HepG2 (cell line): ENCODE measurements around the gene COL8A2. TPM values are rescaled to one million over a fixed set of nuclear protein-coding genes. Genes with fewer than 3 reads are reported as not detected.

Experiments
- ARNT2 ChIP-seq: sonication (generic); formaldehyde crosslinking; IDR thresholded peaks from 2 replicates; pipeline ENCODE4 v1.8.0; 2022; ENCODE audit warnings: mild to moderate bottlenecking, low read depth, missing genetic modification reagents, moderate library complexity
- ARNTL ChIP-seq: sonication (generic); formaldehyde crosslinking; IDR thresholded peaks from 2 replicates; pipeline ENCODE4 v1.4.0; 2020; ENCODE audit warnings: mild to moderate bottlenecking, missing genetic modification reagents
- ATM ChIP-seq: fragments of 450-650 bp; IDR thresholded peaks from 2 replicates; pipeline ENCODE4 v1.7.1; 2017; ENCODE audit warnings: mild to moderate bottlenecking, borderline replicate concordance
- CBFB ChIP-seq: sonication (generic); formaldehyde crosslinking; IDR thresholded peaks from 2 replicates; pipeline ENCODE4 v1.4.0; 2020; ENCODE audit warnings: missing genetic modification reagents
- DPF2 ChIP-seq: sonication (generic); formaldehyde crosslinking; IDR thresholded peaks from 2 replicates; pipeline ENCODE4 v1.4.0; 2020; ENCODE audit warnings: mild to moderate bottlenecking, low read depth, missing genetic modification reagents, borderline replicate concordance
- E2F1 ChIP-seq: sonication (generic); formaldehyde crosslinking; IDR thresholded peaks from 2 replicates; pipeline ENCODE4 v1.5.0; 2020; ENCODE audit warnings: missing genetic modification reagents
- GTF2F1 ChIP-seq: fragments of 150-350 bp; IDR thresholded peaks from 2 replicates; pipeline ENCODE4 v1.6.1; 2014; ENCODE audit warnings: low read length
- ISX ChIP-seq: sonication (generic); formaldehyde crosslinking; conservative IDR thresholded peaks from 2 replicates; pipeline ENCODE4 v1.5.0; 2020; ENCODE audit warnings: missing genetic modification reagents
- JARID2 ChIP-seq: sonication (generic); formaldehyde crosslinking; IDR thresholded peaks from 2 replicates; pipeline ENCODE4 v1.8.1; 2023; ENCODE audit warnings: missing genetic modification reagents, inconsistent platforms; ENCODE audit not compliant: insufficient replicate concordance
- KDM6A ChIP-seq: IDR thresholded peaks from 2 replicates; pipeline ENCODE4 v1.6.1; 2016; ENCODE audit warnings: low read depth
- NR0B2 ChIP-seq: sonication (generic); formaldehyde crosslinking; IDR thresholded peaks from 2 replicates; pipeline ENCODE4 v1.4.0; 2020; ENCODE audit warnings: mild to moderate bottlenecking, missing genetic modification reagents
- POLR2AphosphoS5 ChIP-seq: IDR thresholded peaks from 2 replicates; pipeline ENCODE4 v1.6.1; 2012; ENCODE audit warnings: low read depth, low read length
- RAD21 ChIP-seq: fragments of 450-650 bp; formaldehyde crosslinking; IDR thresholded peaks from 2 replicates; pipeline ENCODE4 v1.5.0; 2020; ENCODE audit warnings: mild to moderate bottlenecking
- RELA ChIP-seq: sonication (generic); formaldehyde crosslinking; IDR thresholded peaks from 2 replicates; pipeline ENCODE4 v1.4.0; 2020; ENCODE audit warnings: missing genetic modification reagents
- STAT5B ChIP-seq: sonication (generic); formaldehyde crosslinking; IDR thresholded peaks from 2 replicates; pipeline ENCODE4 v1.4.0; 2020; ENCODE audit warnings: missing genetic modification reagents
- TAF15 ChIP-seq: fragments of 200-400 bp; formaldehyde crosslinking; IDR thresholded peaks from one replicate; pipeline ENCODE4 v1.6.1; 2018; ENCODE audit warnings: mild to moderate bottlenecking, low read depth, low read length; ENCODE audit not compliant: poor library complexity, severe bottlenecking
- TCF7 ChIP-seq: sonication (generic); IDR thresholded peaks from 2 replicates; pipeline ENCODE4 v1.6.1; 2016; ENCODE audit warnings: antibody characterized with exemption, low read depth
- ZFP82 ChIP-seq: sonication (generic); formaldehyde crosslinking; IDR thresholded peaks from 2 replicates; pipeline ENCODE4 v1.5.1; 2020; ENCODE audit warnings: mild to moderate bottlenecking, missing genetic modification reagents, borderline replicate concordance
- ZNF17 ChIP-seq: sonication (generic); formaldehyde crosslinking; IDR thresholded peaks from 2 replicates; pipeline ENCODE4 v1.5.0; 2020; ENCODE audit warnings: mild to moderate bottlenecking, missing genetic modification reagents
- ZNF275 ChIP-seq: sonication (generic); formaldehyde crosslinking; IDR thresholded peaks from 2 replicates; pipeline ENCODE4 v1.8.0; 2022; ENCODE audit warnings: missing genetic modification reagents, mild to moderate bottlenecking, inconsistent platforms, borderline replicate concordance
- ZNF282 ChIP-seq: fragments of 450-650 bp; IDR thresholded peaks from 2 replicates; pipeline ENCODE4 v1.6.1; 2018; ENCODE audit not compliant: partially characterized antibody
- ZNF3 ChIP-seq: IDR thresholded peaks from 2 replicates; pipeline ENCODE4 v1.7.0; 2017; ENCODE audit warnings: inconsistent platforms
- ZNF441 ChIP-seq: sonication (generic); formaldehyde crosslinking; IDR thresholded peaks from 2 replicates; pipeline ENCODE4 v1.7.0; 2021; ENCODE audit warnings: missing genetic modification reagents, borderline replicate concordance
- ZNF589 ChIP-seq: sonication (generic); formaldehyde crosslinking; conservative IDR thresholded peaks from 2 replicates; pipeline ENCODE4 v1.8.0; 2022; ENCODE audit warnings: mild to moderate bottlenecking, moderate library complexity, missing genetic modification reagents
- ZNF607 ChIP-seq: sonication (generic); formaldehyde crosslinking; IDR thresholded peaks from 2 replicates; pipeline ENCODE4 v1.5.1; 2020; ENCODE audit warnings: missing genetic modification reagents, mild to moderate bottlenecking, borderline replicate concordance
- ZNF772 ChIP-seq: sonication (generic); formaldehyde crosslinking; IDR thresholded peaks from 2 replicates; pipeline ENCODE4 v1.5.0; 2020; ENCODE audit warnings: mild to moderate bottlenecking, missing genetic modification reagents
- ZSCAN20 ChIP-seq: sonication (generic); formaldehyde crosslinking; IDR thresholded peaks from 2 replicates; pipeline ENCODE4 v1.4.0; 2020; ENCODE audit warnings: missing genetic modification reagents, mild to moderate bottlenecking, borderline replicate concordance
- polyA plus RNA-seq, 8 experiments: library from polyadenylated mRNA; depleted of rRNA in 3 of 8; stranded (reverse) in 7 of 8; unstranded in 1 of 8; fragments of >200 nt; fragmentation: Illumina TruSeq in 4 of 8; extraction: Trizol in 4 of 8; gene quantifications; 2 replicates each; pipeline versions ENCODE4 v1.2.1 to v1.2.3, GENCODE V29; 2011 to 2016; ENCODE audit warnings: low read depth in 4 of 8, missing spikeins in 1 of 8, mixed read lengths in 1 of 8; ENCODE audit not compliant: insufficient read depth in 1 of 8
- total RNA-seq, 5 experiments: library from RNA; depleted of rRNA; stranded (reverse); fragments of >200 nt; fragmentation: Illumina TruSeq; extraction: Trizol; gene quantifications; 2 replicates each; pipeline ENCODE4 v1.2.3, GENCODE V29; 2016; ENCODE audit warnings: low read depth in 1 of 5
- TF ChIP-seq, protein P1 (sequence below): IDR thresholded peaks from 2 replicates; pipeline ENCODE4 v1.6.1; 2016; ENCODE audit warnings: missing compliant biosample characterization, missing genetic modification reagents, borderline replicate concordance

COL8A2 gene
- total and polyA plus RNA-seq, 2 of the 13 experiments (the other 11 are each of a cell fraction or from before 2014, with no cell fraction given): 0.13 to 0.24 TPM

DNA sequence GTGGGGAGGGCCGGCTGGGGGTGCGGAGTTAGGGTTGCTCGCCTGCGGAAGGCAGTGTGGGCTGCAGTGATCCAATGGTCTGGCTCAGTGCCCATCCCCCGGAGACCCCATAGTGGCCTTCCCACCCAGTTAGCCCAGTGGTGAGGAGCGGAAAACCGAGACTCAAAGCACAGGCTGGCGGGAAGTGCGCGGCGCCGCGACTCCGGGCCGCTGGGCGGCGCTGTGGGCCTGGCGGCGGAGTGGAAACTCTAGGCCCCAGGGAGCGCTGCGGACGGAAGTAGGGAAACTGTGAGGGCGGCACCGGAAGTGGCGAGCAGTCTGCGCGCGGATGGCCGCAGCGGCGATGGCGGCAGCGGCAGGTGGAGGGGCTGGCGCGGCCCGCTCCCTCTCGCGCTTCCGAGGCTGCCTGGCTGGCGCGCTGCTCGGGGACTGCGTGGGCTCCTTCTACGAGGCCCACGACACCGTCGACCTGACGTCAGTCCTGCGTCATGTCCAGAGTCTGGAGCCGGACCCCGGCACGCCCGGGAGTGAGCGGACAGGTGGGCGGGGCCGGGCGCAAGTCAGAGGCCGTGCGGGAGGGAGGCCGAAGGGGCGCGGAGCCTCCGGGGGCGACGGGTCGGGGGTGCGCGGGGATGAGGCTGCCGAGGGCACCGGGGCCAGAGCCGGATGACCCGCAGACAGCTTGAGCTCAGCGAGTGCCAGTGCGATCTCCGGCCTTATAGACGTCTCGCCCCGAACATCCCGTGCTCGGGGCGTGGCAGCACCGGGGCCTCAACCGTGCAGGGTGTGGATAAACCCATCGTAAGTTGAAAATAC, 36.2 kb downstream of the COL8A2 start, which contains the start of gene ADPRS (continued):
- TF ChIP-seq ZNF772 (peak; percentile 89), E2F1 (CRISPR knock-in tag) (peak; percentile 93), ARNTL (CRISPR knock-in tag) (peak; percentile 73), RAD21 (CRISPR knock-in tag) (no peak; the same call in 1 of the 2 replicates), TAF15 (peak; percentile 48), ZNF441 (peak; percentile 76; the same call in 1 of the 2 replicates), STAT5B (CRISPR knock-in tag) (no peak), TCF7 (no peak), ARNT2 (CRISPR knock-in tag) (peak; percentile 71), ZFP82 (CRISPR knock-in tag) (peak; percentile 57; the same call in 1 of the 2 replicates), DPF2 (CRISPR knock-in tag) (no peak), ZNF275 (CRISPR knock-in tag) (peak; percentile 95), ATM (no peak), ZNF3 (CRISPR knock-in tag) (no peak), ZNF17 (CRISPR knock-in tag) (no peak), JARID2 (CRISPR knock-in tag) (peak; percentile 66), ZNF282 (no peak), CBFB (CRISPR knock-in tag) (peak; percentile 94), KDM6A (CRISPR knock-in tag) (no peak), ZNF589 (CRISPR knock-in tag) (0 out of 2 replicates have a peak, but pooled peaks have one; percentile 68), GTF2F1 (no peak), ZSCAN20 (CRISPR knock-in tag) (no peak), NR0B2 (CRISPR knock-in tag) (peak; percentile 66; the same call in 1 of the 2 replicates), POLR2AphosphoS5 (peak; percentile 85), ZNF607 (CRISPR knock-in tag) (peak; percentile 90), ISX (CRISPR knock-in tag) (peak; percentile 69), RELA (CRISPR knock-in tag) (peak; percentile 89)
- TF ChIP-seq, protein P1, sequence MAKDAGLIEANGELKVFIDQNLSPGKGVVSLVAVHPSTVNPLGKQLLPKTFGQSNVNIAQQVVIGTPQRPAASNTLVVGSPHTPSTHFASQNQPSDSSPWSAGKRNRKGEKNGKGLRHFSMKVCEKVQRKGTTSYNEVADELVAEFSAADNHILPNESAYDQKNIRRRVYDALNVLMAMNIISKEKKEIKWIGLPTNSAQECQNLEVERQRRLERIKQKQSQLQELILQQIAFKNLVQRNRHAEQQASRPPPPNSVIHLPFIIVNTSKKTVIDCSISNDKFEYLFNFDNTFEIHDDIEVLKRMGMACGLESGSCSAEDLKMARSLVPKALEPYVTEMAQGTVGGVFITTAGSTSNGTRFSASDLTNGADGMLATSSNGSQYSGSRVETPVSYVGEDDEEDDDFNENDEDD (CRISPR knock-in tag): peak; percentile 81; the same call in 1 of the 2 replicates
